Kidney (tissue), 14 donors: ENCODE measurements around the gene PRKD2. TPM values are rescaled to one million over a fixed set of nuclear protein-coding genes. Genes with fewer than 3 reads are reported as not detected.
"Not testable (repeated sequence)": the region's sequence is repeated elsewhere in the genome, so short reads cannot be mapped to it uniquely, and the experiment has no call there.

Source experiments
- DNase-seq, 5 donors: peaks; one replicate each; pipeline ENCODE4 v3.0.0-alpha.2; 2013 to 2020
- FAIRE-seq: peaks from 2 replicates; lab custom pipeline; 2012; peaks lifted over from hg19 to GRCh38; lab: Jason Lieb, UNC
- H3K27ac ChIP-seq, 2 donors: one replicate each; pipeline ENCODE4 v1.7.0; 2013; ENCODE audit warnings: low read depth in 2 of 2, low read length in 2 of 2, inconsistent platforms in 1 of 2
- H3K27me3 ChIP-seq: one replicate; pipeline ENCODE4 v1.7.1; 2013; ENCODE audit warnings: low read length, inconsistent platforms; ENCODE audit not compliant: control insufficient read depth, insufficient read depth
- H3K36me3 ChIP-seq, 3 donors: one replicate each; pipeline versions ENCODE4 v1.7.0 to v1.7.1; 2013; ENCODE audit warnings: low read length in 3 of 3, control low read depth in 1 of 3, inconsistent platforms in 1 of 3; ENCODE audit not compliant: insufficient read depth in 3 of 3, control insufficient read depth in 2 of 3
- H3K4me1 ChIP-seq, 3 donors: one replicate each; pipeline versions ENCODE4 v1.7.0 to v1.7.1; 2013; ENCODE audit warnings: low read length in 3 of 3, inconsistent platforms in 1 of 3, low read depth in 1 of 3; ENCODE audit not compliant: control insufficient read depth in 2 of 3, insufficient read depth in 2 of 3
- H3K4me3 ChIP-seq, 3 donors: one replicate each; pipeline versions ENCODE4 v1.7.0 to v1.8.1; 2013; ENCODE audit warnings: low read length in 3 of 3, control low read depth in 1 of 3, inconsistent platforms in 1 of 3
- H3K9ac ChIP-seq, 3 donors: one replicate each; pipeline versions ENCODE4 v1.7.0 to v1.7.1; 2013; ENCODE audit warnings: low read length in 3 of 3, control low read depth in 1 of 3, inconsistent platforms in 1 of 3
- H3K9me3 ChIP-seq, 3 donors: one replicate each; pipeline versions ENCODE4 v1.7.0 to v1.7.1; 2013; ENCODE audit warnings: low read length in 3 of 3, control low read depth in 1 of 3, inconsistent platforms in 1 of 3; ENCODE audit not compliant: control insufficient read depth in 2 of 3, insufficient read depth in 1 of 3
- CTCF ChIP-seq: IDR thresholded peaks from 3 replicates; pipeline ENCODE4 v1.5.1; 2012; ENCODE audit warnings: mild to moderate bottlenecking, moderate library complexity, borderline replicate concordance; ENCODE audit not compliant: insufficient read depth; ENCODE audit errors: extremely low read depth
- intact Hi-C: fragments of 100-400 bp; cut with DNase I; formaldehyde crosslinking; loops from one replicate; pipeline ENCODE4 v1.11.1; 2022
- polyA plus RNA-seq: library from polyadenylated mRNA; stranded (reverse); fragments of 350-450 nt; fragmentation: Illumina TruSeq; extraction: RNeasy Lipid Tissue Mini Kit (QIAGEN cat#74804); gene quantifications from one replicate; pipeline ENCODE4 v1.2.3, GENCODE V29; 2014; ENCODE audit warnings: low read depth, low replicate concordance; ENCODE audit not compliant: insufficient read depth
- total RNA-seq: library from RNA; stranded (reverse); fragmentation: NEBNext Ultra II Directional; extraction: Animal tissue kit (Norgen Biotek cat#: 25700); gene quantifications from one replicate; pipeline ENCODE4 v1.2.1, GENCODE V29; 2021
- donor health status: control.
- donor health status: control.
- donor health status: control.
- donor health status: control.
- donor health status: control.
- donor health status: DM: yes; HTN: yes; CAD: no.
- donor health status: Normal renal cell carcinoma (clear cell type).

PRKD2 gene
- total and polyA plus RNA-seq, 2 donors from 2014 or later, result 26.7 to 69.8 TPM

GRCh38 chr19:46713781-46714443 lies 3.0 kb downstream of the PRKD2 start:
- peaks cover 2 to 15% (median 10%) of the 10 kb centered on the region in 3 donors for H3K4me1 ChIP-seq
- peak overlapping the region; percentile 79 to 95 for H3K27ac ChIP-seq
- peak overlapping the region; percentile 26 to 92 (median 48) for H3K9ac ChIP-seq
- H3K36me3 ChIP-seq, result no peaks in the 10 kb centered on the region
- H3K4me3 ChIP-seq, result peak overlapping the region; percentile 69 to 83 (median 72)
- intact Hi-C loops, result no loop called here
- FAIRE-seq (no peak), DNase-seq (peak; percentile 86 to 97 (median 90))
- no peak for TF ChIP-seq CTCF
- H3K27me3 ChIP-seq, result no peaks in the 10 kb centered on the region
- H3K9me3 ChIP-seq, result no peaks in the 10 kb centered on the region

- DNase-seq, H3K27me3 ChIP-seq, H3K9me3 ChIP-seq, intact Hi-C loops, H3K27ac ChIP-seq, H3K36me3 ChIP-seq, FAIRE-seq, H3K4me3 ChIP-seq, H3K9ac ChIP-seq: not testable (repeated sequence)
- H3K4me1 ChIP-seq, result peaks cover 2 to 10% (median 9%) of the 10 kb centered on the region in 3 donors
These were observed 4.1 kb downstream of the PRKD2 start for GRCh38 chr19:46712768-46713338.

- no peak for FAIRE-seq
- no peak for DNase-seq
These were observed 6.2 kb downstream of the PRKD2 start for GRCh38 chr19:46710687-46711086.

More at GRCh38 chr19:46710687-46711086, 6.2 kb downstream of the PRKD2 start:
- Histone ChIP-seq H3K9me3 (no peaks in the 10 kb centered on the region), H3K27ac (no peak overlapping the region), H3K9ac (no peak overlapping the region), H3K4me3 (no peak overlapping the region), H3K4me1 (peaks cover 2 to 10% (median 5%) of the 10 kb centered on the region in 3 donors), H3K27me3 (no peaks in the 10 kb centered on the region), H3K36me3 (peaks cover 2 to 10% (median 3%) of the 10 kb centered on the region in 3 donors)
- intact Hi-C loops, result no loop called here
- TF ChIP-seq CTCF, result no peak
